GM18507 (cell line): ENCODE results near the gene SCNN1B.

Source experiments
- DNase-seq: peaks from one replicate; pipeline ENCODE4 v3.0.0; 2011; ENCODE audit warnings: low read depth; ENCODE audit not compliant: insufficient read length; ENCODE audit errors: extremely low spot score
- FAIRE-seq: peaks from 2 replicates; lab custom pipeline; 2011; peaks lifted over from hg19 to GRCh38; lab: Jason Lieb, UNC

Gene SCNN1B

DNA sequence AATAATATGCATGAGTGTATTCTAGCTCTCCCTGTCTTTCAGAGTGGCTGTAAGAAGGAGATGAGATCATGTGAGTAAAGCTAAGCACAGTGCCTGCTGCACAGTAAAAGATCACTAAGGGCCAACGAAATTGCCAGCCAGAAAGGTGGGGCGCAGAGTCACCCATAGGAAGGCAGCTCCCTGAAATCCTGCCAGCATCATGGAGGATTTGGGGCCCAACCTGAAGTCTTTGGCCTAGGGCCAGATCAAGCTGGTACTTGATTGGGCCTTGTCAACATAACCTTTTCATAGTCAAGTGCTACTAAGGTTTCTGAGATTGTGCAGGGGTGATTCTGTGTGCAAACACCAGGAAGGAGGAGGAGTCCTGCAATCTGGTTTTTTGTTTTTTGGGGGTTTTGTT is 16.5 kb downstream of the SCNN1B start:
- no peak for FAIRE-seq
- no peak for DNase-seq

DNA sequence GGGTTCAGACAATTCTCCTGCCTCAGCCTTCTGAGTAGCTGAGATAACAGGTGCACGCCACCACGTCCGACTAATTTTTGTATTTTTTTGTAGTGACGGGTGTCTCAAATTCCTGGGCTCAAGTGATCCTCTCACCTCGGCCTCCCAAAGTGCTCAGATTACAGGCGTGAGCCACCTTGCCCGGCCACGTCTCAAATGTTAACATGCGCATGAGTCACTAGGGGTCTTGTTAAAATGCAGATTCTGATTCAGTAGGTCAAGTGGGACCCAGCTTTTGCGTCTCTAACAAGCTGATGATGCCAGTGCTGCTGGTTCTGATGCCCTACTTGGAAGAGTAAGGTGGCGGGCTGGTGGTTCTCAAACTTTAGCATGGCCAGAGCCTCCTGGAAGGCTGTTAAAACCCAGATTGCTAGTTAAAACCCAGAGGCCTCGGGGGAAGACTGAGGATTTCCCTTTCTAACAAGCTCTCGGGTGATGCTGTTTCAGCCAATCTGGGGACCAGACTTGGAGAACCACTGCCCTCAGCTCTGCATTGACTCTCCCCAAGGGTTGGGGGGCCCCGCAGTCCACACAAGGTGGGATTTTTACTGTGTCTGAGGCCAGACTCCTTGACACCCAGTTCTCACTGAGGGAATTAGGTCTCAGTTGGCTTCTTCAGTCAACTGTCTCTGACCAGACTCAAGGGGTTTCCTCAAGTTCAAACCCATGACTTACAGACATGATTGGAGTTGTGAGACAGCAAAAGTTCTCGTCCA is 17.9 kb downstream of the SCNN1B start:
- no peak for DNase-seq
- FAIRE-seq: no peak

DNA sequence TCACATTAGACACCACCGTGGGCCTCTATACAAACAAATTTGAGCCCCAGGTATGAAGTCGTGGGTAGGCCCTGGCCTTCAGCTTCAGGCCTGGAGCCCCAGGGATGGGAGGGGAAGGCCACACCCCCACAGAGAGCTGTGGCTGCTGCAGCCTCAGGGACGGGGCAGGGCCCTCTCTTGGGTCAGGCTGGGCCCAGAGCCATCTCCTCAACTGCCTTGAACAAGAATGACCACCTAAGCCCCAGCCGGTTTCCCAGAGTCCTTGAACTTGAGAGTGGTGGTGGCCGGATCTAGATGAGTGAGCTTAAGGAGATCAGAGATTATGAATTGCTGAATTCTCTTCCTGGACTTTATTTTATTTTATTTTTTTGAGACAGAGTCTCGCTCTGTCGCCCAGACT is 18.6 kb downstream of the SCNN1B start:
- FAIRE-seq: no peak
- no peak for DNase-seq

DNA sequence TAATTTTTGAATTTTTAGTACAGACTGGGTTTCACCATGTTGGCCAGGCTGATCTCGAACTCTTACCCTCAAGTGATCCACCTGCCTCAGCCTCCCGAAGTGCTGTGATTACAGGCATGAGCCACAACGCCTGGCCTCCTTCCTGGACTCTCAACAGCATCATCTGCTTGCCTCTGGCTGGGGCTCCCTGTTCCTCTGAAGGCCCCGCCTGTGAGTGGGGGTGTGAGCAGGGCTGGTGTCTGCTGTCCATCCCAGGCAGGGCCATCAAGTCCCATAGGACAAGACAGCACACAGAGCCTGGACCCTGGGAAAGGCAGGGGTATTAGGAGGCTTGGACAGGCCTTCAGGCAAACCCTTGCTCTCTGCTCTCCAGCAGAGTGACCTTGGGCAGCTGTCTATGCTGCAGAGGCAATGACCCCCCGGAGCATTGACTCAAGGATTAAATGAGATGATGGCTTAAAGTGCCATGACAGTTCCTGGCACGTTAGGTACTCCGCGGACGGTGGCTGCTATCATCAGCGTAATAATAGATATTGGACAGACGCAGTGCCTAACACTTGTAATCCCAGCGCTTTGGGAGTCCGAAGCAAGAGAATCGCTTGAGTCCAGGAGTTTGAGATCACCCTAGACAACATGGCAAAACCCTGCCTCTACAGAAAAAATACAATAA is 19.2 kb downstream of the SCNN1B start:
- DNase-seq (no peak), FAIRE-seq (no peak)

DNA sequence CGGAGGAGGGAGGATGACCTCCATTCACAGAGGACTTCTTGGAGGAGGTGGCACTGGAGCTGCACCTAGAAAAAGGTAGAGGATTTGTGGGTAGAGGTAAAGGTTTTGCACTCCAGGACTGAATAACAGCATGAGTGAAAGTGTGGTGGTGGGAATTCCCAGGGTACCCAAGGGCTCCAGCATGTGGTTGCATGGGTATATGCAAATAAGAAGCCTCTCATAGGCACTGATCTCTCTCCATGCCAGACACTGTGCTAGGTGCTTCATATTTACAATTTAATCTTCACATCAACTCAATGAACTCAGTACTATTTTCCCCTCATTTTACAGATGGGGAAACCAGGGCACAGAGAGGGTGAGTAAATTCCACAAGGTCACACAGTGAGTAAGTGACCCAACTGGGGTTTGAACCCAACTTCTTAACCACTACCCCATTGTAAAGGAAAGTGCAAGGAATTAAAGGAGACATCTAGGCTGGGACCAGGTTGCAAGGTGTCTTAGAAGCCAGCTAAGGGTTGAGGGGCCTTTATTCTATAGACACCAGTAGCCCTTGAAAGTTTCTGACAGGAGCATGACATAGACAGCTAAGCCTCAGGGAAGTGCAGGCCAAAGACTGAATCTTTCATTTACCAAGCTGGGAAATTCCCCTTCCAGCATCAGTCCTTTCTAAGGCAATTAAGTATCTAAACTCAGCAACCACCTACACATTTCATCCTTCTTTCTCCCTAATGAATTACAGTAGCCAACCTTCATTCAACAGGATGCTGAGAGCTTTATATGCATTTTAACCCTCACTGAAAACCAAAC is 21.3 kb downstream of the SCNN1B start:
- no peak for DNase-seq
- FAIRE-seq: peak; percentile 88

DNA sequence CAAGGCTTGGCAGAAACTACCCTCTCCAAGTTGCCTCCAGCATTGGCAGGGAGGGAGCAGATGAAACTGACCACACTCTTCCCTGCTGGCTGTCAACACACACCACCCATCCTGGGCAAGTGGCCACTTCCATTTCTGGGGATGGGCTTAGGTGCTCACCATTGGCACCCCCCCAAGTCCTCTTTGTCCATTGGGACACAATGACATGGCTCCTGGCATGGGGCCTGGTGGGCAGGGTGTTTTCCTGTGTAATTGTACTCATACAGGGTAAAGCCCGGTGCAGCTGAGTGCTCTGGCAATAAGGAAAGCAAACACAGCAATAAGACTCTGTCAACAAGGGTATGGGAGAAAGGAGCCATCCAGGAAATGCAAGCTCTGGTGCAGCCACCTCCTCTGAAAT is 22.6 kb downstream of the SCNN1B start:
- FAIRE-seq: no peak
- no peak for DNase-seq

DNA sequence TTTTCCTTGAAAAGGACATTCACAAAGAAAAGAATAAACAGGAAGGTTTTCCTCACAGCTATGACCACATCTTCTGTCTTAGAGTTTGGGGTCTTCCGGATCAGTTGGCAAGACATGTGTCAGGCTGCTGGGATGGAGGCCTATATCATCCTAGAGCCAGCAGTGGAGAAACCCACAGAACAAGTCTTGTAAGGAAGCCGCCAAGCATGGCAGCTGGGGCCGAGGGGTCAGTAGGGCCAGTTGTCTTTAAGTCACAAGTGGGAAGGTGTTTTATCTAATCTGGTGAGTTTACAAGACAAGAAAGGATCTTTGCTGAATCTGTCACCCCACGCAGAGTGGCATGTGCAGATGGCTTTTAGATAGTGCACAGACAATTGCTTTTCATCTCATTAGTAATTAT is 25.7 kb downstream of the SCNN1B start:
- FAIRE-seq (no peak), DNase-seq (no peak)

DNA sequence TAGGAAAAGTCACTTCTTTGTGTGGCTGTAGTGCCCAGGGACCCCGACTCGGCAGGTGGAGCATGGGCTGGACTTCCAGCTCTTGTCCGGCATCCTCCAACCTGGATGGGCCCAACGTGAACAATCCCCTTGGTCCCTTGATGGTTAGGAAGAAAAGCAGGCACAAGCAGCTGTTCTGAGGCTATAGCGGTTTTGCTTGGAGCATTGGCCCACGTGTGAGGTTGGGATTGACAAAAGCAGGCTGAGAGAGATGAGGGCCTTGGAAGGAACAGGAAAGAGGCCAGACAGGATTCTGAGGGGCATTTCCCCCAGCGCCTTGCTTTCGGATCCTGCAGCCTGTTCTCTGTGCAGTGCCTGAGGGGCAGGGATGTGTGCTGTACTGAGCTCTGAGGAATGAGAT is 28.1 kb downstream of the SCNN1B start:
- DNase-seq (no peak), FAIRE-seq (no peak)

DNA sequence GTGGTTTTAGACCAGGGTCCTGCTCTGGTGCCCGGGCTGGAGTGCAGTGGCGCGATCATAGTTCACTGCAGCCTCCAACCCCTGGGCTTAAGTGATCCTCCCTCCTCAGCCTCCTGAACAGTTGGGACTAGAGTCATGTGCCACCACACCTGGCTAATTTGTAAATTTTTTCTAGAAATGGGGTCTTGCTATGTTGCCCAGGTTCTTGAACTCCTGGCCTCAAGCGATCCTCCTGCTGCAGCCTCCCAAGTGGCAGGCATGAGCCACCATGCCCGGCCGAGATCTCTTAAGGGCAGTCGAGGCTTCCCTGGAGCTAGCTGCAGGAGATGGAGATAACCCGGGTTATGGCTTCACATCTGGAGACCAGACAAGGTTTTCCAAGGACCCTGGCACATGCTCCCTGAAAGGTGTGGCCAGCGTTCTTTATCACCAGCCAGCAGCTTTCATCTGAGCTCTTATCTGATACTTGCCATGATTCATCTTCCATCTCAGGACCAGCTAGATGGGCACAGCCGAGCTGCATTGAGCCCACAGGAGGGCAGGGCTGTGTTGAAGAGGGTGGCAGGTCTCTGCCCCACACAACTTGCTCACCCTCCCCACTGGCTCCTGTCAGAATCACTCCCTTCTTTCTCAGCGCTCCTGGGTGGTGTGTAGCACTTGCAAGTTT is 28.6 kb downstream of the SCNN1B start:
- DNase-seq: no peak
- FAIRE-seq: no peak

DNA sequence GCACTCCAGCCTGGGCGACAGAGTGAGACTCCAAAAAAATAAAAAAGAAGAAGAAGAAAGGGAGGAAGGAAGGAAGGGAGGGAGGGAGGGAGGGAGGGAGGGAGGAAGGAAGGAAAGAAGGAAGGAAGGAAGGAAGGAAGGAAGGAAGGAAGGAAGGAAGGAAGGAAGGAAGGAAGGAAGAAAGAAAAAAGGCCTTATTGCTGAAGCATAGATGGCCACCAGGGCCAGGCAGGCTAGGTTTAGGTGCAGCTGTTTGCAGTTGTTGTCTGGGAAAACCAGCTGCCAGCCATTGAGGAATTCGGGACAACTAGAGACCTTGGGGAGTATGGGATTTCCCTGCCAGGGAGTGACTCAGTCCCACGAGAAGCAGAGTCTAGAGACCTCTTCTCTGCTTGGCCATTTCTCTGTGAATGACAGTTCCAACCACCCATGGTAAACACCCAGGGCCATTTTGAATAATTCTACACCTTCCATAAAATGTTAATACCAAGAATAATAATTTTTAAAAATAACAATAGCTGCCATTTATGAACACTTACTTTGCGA is 31.0 kb downstream of the SCNN1B start:
- no peak for DNase-seq

DNA sequence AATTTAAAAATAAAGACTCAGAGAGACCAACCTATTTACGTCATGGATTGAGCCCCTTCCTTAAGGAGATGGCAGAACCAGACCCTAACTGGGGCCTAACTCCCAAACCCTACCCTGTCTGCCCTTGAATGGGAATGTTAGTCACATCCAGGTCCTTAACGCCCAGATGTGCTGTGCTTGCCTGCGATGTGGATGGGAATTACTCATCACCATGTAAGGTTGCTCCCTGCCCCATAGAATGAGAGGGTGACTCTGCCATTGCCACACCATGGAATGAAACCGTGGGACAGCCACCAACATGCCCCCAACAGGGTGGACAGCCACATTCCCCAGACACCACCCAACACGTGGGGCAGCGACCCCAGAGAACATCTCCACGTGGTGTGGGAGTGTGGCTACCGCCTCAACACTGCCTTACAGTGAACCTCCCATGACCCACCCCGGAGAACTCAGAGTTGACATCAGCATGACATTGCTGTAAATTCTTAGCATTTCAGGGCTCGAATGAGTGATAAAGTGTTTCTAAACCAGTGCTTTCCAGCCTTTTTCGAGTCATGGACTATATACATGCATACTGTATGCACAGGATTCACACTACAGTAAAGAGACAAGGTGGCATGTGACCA is 31.8 kb downstream of the SCNN1B start:
- FAIRE-seq (peak; percentile 12), DNase-seq (no peak)

More for the DNA sequence above, 31.0 kb downstream of the SCNN1B start:
- FAIRE-seq: no peak

DNA sequence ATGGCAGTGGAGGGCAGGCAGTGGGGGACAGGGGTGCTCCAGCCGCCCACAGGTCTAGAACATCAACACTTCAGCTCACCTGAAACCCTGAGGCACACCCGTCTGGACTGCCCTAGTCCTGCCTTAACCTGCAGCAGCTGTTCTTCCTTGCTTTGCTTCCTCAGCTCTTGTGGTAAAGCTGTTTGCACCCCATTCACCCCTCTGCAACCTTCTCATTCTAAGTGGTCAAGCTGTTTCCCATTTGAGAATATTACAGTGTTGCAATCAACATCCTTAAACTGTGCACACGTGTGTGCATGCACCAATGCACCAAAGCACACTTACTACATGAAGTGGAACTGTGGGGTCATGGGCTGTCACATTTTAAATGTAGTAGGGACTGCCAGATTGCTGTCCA is 32.4 kb downstream of the SCNN1B start:
- peak; percentile 17 for DNase-seq
- FAIRE-seq: peak; percentile 89

DNA sequence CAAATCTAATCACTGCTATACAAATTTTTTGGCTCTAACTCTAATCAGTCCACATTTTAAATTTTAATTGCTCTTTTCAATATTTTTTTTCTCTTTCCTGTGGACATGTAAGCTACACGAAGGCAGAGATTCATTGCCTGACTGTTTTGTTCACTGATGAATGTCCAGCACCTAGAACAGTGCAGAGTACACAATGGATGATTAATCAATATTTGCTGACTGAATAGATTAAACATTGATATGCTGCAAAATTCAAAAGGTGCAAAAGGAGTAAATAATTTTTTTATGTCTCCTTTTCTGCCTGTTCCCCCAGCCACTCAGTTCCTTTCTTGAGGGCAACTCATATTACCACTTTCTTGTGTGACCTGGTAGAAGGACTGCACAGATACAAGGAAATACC is 32.8 kb downstream of the SCNN1B start:
- FAIRE-seq: no peak
- no peak for DNase-seq

DNA sequence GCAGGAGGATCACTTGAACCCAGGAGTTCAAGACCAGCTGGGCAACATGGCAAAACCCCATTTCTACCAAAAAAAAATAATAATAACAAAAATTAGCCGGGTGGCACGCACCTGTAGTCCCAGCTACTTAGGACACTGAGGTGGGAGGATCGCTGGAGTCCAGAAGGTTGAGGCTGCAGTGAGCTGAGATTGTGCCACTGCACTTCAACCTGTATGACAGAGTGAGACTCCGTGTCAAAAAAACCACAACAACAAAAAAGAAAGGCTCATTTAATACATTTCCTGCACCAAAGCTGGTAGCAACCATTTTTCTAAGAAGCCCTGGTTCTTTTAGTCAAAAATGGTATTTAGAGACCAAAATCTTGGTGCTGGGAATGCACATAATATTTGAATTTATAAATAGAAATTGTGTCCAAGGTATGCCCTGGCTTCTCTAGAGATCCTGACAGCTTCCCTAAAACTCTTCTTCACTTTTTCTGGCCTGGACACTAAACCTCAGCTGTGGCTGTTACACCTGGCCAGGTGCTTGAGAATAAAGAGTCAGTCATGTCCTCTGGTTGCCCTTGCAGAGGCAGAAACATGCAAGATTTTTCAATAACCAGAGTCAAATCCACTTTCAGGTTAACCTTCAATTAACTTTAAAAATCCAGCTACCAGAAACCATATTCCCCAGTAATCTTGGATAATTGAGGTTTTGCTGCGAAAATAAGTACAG is 35.9 kb downstream of the SCNN1B start:
- FAIRE-seq: no peak
- DNase-seq: no peak

DNA sequence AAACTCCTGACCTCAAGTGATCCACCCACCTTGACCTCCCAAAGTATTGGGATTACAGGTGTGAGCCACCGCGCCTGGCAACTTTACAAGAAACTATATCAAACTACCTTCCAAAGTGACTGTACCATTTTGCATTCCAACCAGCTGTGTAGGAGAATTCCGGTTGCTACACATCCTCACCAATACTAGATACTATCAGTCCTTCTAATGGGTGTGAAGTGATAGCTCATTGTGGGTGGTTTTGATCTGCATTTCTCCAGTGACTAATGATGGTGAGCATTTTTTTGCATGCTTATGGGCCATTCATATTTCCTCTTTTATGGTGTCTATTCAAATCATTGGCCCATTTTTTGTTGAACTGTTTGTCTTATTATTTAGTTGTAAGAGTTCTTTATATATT is 37.7 kb downstream of the SCNN1B start:
- DNase-seq (no peak), FAIRE-seq (no peak)

DNA sequence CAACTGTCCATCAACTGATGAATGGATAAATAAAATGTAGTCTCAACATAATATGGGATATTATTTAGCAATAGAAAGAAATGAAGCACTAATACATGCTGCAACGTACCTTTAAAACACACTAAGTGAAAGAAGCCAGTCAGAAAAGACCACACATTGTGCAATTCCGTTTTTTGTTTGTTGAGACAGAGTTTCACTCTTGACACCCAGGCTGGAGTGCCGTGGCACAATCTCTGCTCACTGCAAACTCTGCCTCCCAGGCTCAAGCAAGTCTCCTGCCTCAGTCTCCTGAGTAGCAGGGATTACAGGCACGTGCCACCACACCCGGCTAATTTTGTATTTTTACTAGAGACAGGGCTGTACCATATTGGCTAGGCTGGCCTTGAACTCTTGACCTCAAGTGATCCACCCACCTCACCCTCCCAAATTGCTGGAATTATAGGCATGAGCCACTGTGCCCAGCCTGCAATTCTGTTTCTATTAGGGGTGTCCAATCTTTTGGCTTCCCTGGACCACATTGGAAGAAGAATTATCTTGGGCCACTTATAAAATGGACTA is 40.1 kb downstream of the SCNN1B start:
- DNase-seq (no peak), FAIRE-seq (no peak)

DNA sequence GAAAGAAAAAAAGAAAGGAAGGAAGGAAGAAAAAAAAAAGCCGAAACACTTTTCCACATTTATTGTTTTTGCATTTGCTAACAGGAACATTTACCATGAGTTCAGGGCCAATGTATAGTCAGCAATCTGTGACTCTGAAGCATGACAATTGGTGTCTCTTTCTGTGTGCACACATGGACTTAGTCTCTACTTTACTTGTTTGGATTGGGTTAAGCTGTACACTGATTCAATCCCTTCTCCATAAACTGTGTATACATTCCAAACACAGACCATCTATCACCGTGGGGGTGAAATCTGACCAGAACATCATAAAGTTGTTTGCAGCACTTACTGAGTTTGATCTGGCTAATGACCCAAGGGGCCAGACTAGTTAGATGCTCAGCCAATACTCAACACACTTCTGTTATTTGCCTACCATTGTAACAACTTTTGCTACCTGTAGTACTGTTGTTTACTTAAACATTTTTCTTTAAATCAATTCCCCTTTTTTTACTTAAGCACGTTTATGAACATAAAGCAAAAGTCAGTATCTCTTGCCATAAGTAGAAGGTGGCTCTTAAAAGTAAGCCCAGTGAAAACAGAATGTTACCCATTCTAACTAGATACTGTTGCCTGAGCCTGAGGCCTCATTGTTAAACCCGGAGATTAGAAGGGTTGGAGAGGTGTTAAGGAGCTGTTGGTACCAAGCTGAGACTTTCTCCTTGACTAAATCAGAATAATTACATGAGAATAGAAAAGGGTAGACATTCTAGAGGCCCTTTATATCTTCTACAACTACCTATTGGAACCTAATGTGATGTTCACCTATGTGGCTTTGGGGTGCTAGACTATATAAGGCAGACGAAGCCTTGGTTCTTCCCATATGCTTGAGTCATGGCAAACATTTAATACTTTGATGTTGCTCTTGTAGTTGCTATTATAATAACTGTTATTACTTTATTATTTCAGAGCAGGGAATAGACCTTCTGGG is 41.8 kb downstream of the SCNN1B start:
- DNase-seq (no peak), FAIRE-seq (no peak)
